GM12892 (cell line): Measurements from ENCODE around the gene NECAP2.

Experiments
- POLR2A ChIP-seq: IDR thresholded peaks from 2 replicates; pipeline ENCODE4 v1.6.1; 2011; ENCODE audit warnings: low read depth, low read length, control low read depth
- POLR2AphosphoS5 ChIP-seq: IDR thresholded peaks from 2 replicates; pipeline ENCODE4 v1.6.1; 2011; ENCODE audit warnings: low read depth, low read length, control low read depth
- TAF1 ChIP-seq: IDR thresholded peaks from 2 replicates; pipeline ENCODE4 v1.6.1; 2011; ENCODE audit warnings: low read depth, mild to moderate bottlenecking, control low read depth, low read length, borderline replicate concordance

GRCh38 chr1:16447641-16448040 is 7.1 kb downstream of the NECAP2 start:
- TF ChIP-seq POLR2AphosphoS5, result no peak
- no peak for TF ChIP-seq POLR2A
- TF ChIP-seq TAF1, result no peak
